ENCODE results near the gene STARD9.
"Not testable (repeated sequence)": the region's sequence is repeated elsewhere in the genome, so short reads cannot be mapped to it uniquely, and the experiment has no call there.

The STARD9 gene

GRCh38 chr15:42732095-42732827 is 156.9 kb downstream of the STARD9 start:
- no peak for DNase-seq

GRCh38 chr15:42733027-42733426 is 157.6 kb downstream of the STARD9 start:
- DNase-seq, result no peak

- no peak for DNase-seq
Measured at GRCh38 chr15:42734076-42734672, 158.8 kb downstream of the STARD9 start.

- no peak for DNase-seq
Measured at GRCh38 chr15:42735382-42736165, 160.2 kb downstream of the STARD9 start.

GRCh38 chr15:42736178-42736792 is 160.9 kb downstream of the STARD9 start:
- DNase-seq, result peak in 1 of 4 experiments; percentile 30

- DNase-seq, result peak; percentile 81 to 94 (median 84)
Measured at GRCh38 chr15:42736793-42737528, 161.6 kb downstream of the STARD9 start, which contains the start of gene CDAN1. TSS of gene CDAN1 (minus strand) at chr15:42737128. CDS start at chr15:42737102, 26 bp downstream.

GRCh38 chr15:42737529-42738328 is 162.3 kb downstream of the STARD9 start:
- DNase-seq, result no peak

- DNase-seq, result no peak
Measured at GRCh38 chr15:42741710-42742109, 166.3 kb downstream of the STARD9 start.

GRCh38 chr15:42742149-42742548 is 166.7 kb downstream of the STARD9 start:
- no peak for DNase-seq

- DNase-seq, result no peak
Measured at GRCh38 chr15:42744195-42744594, 168.8 kb downstream of the STARD9 start.

- no peak for DNase-seq
Measured at GRCh38 chr15:42749266-42749665, 173.9 kb downstream of the STARD9 start.

- no peak for DNase-seq
Measured at GRCh38 chr15:42750306-42750705, 174.9 kb downstream of the STARD9 start.

- DNase-seq, result no peak
Measured at GRCh38 chr15:42759093-42759492, 183.7 kb downstream of the STARD9 start.

- no peak for DNase-seq
Measured at GRCh38 chr15:42760759-42761158, 185.4 kb downstream of the STARD9 start.

GRCh38 chr15:42761813-42762212 is 186.4 kb downstream of the STARD9 start:
- DNase-seq, result not testable (repeated sequence)

GRCh38 chr15:42764154-42764731 is 188.8 kb downstream of the STARD9 start:
- DNase-seq, result not testable (repeated sequence)

- not testable (repeated sequence) for DNase-seq
Measured at GRCh38 chr15:42766109-42766508, 190.7 kb downstream of the STARD9 start.
